OCI-LY3 (cell line): Measurements from ENCODE around the gene OIT3.

ENCODE experiments used
- CTCF ChIP-seq: fragments of 200-600, 300-600 bp; sonication (generic); IDR thresholded peaks from 2 replicates; pipeline ENCODE4 v1.5.1; 2014; ENCODE audit warnings: antibody characterized with exemption, low read length, low read depth
- EZH2phosphoT487 ChIP-seq: fragments of 200-600 bp; shearing (Covaris generic); IDR thresholded peaks from 2 replicates; pipeline ENCODE4 v1.6.1; 2018; ENCODE audit warnings: antibody characterized with exemption, mixed run types, low read depth

DNA sequence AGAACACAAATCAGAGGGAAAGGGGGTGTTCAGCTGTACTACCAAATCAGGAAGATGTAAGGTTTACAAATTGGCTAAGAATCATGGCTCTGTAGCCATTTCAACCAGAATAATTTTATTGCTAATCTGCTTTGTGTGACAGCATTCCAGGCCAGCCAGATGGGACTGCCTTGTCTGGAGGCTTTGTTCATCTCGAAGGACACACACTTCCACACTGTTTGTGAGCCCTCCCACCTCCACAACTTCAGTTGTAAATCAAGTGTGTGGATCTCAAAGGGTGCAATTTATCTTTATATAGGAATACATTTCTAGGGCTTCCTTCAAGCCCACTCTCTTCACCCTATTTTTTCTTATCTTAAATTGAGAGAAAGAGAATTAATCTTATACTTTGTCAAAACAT, 6.9 kb upstream of the OIT3 start:
- TF ChIP-seq CTCF (no peak), EZH2phosphoT487 (no peak)
